Measurements from ENCODE around the gene ACVR1B. TPM values are rescaled to one million over a fixed set of nuclear protein-coding genes. Genes with fewer than 3 reads are reported as not detected.
A peak's percentile ranks its signal among the peaks of the same experiment; 100 is the strongest.

ACVR1B gene
- total and polyA plus RNA-seq, 2 donors (not counting 3 experiments of a cell fraction or from before 2014, with no cell fraction given): 29.0 to 33.7 TPM

GRCh38 chr12:51972422-51972812, 20.9 kb downstream of the ACVR1B start:
- TF ChIP-seq GATA2 (IDR thresholded peaks at IDR 0.05; ENCODE audit: insufficient read depth, insufficient read length, low read depth, low read length) (no peak), CTCF (IDR thresholded peaks at IDR 0.05; ENCODE audit: extremely low read depth in 1 of 2, insufficient read depth in 1 of 2, low read depth in 1 of 2, low read length in 2 of 2) (no peak), EZH2 (IDR thresholded peaks at IDR 0.05; ENCODE audit: borderline replicate concordance, low read depth, low read length, severe bottlenecking) (no peak), POLR2AphosphoS5 (IDR thresholded peaks at IDR 0.05; ENCODE audit: insufficient read depth, low read depth, low read length) (no peak), FOS (IDR thresholded peaks at IDR 0.05; ENCODE audit: borderline replicate concordance, insufficient read depth, low read length) (no peak), MAX (IDR thresholded peaks at IDR 0.05; ENCODE audit: insufficient read depth, insufficient read length) (no peak), POLR2A (IDR thresholded peaks at IDR 0.05; ENCODE audit: low read depth, low read length) (no peak)
- CTCF ChIA-PET: interaction anchor here (1.4 to 5.7 kb wide), 8 partner anchors 9 to 80 kb away, joined by 4 to 39 read pairs (median 18); partner anchors contain the start of gene ACVR1B
- Histone ChIP-seq H3K27me3 (ENCODE audit: control insufficient read depth in 2 of 2, insufficient read depth in 2 of 2, low read length in 2 of 2) (no peaks in the 10 kb centered on the region), H4K20me1 (replicated peaks; ENCODE audit: control insufficient read depth, extremely low read depth, insufficient read depth, low read length) (no peaks in the 10 kb centered on the region), H3K9me1 (replicated peaks; ENCODE audit: control insufficient read depth, extremely low read depth, insufficient read depth, low read length) (no peaks in the 10 kb centered on the region), H3K4me1 (ENCODE audit: control insufficient read depth, extremely low read depth, insufficient read depth, low read length) (peaks cover 84% of the 10 kb centered on the region), H3K4me2 (ENCODE audit: insufficient read depth, low read length) (peak overlapping the region; percentile 62), H3K4me3 (replicated peaks in 1 of 3; ENCODE audit: insufficient read depth in 1 of 3, low read depth in 1 of 3, low read length in 3 of 3) (no peak overlapping the region), H3K79me2 (ENCODE audit: control insufficient read depth, insufficient read depth, low read length) (peaks cover 59% of the 10 kb centered on the region), H2AFZ (ENCODE audit: low read depth, low read length) (no peak overlapping the region), H3K9ac (replicated peaks; ENCODE audit: extremely low read depth, insufficient read depth, low read length) (peak overlapping the region; percentile 73), H3K36me3 (ENCODE audit: control insufficient read depth in 2 of 2, extremely low read depth in 1 of 2, insufficient read depth in 2 of 2, low read length in 2 of 2) (peaks cover 5 to 9% of the 10 kb centered on the region in 2 experiments), H3K9me3 (replicated peaks; ENCODE audit: control insufficient read depth, insufficient read depth, low read length) (no peaks in the 10 kb centered on the region), H3K27ac (ENCODE audit: insufficient read depth, low read depth, low read length) (peak overlapping the region; percentile 98)
- POLR2A ChIA-PET: interaction anchor here (0.6 to 0.8 kb wide), 2 partner anchors 34 to 87 kb away, joined by 4 to 6 read pairs; partner anchors contain the start of gene TAMALIN
- BruUV-seq (replicated peaks): TSS peak; percentile 61
- dilution Hi-C loops (cut with MboI; ENCODE audit: extremely low pct_ligation_motif_present, low sequenced_read_pairs) (no loop called here), intact Hi-C loops (cut with micrococcal nuclease) (loop anchor here (2.0 kb wide), 1 partner anchor 76 kb away; no protein-coding TSS in a partner anchor)
- FAIRE-seq: no peak
- DNase-seq (ENCODE audit: low read depth, low spot score): no peak
